ENCODE results near the gene CFAP91.

- TF ChIP-seq POLR2AphosphoS5 (IDR thresholded peaks at IDR 0.05; ENCODE audit: low read depth, low read length) (no peak), CTCF (IDR thresholded peaks at IDR 0.05) (no peak), SIN3A (IDR thresholded peaks at IDR 0.05; ENCODE audit: borderline replicate concordance, insufficient read depth, low read depth, low read length) (no peak)
These were observed 22.9 kb upstream of the CFAP91 start for GRCh38 chr3:119679874-119680273.
